HG02885 (cell line): Measurements from ENCODE around the gene TMEM229A.
A peak's percentile ranks its signal among the peaks of the same experiment; 100 is the strongest.
"Not testable (repeated sequence)": the region's sequence is repeated elsewhere in the genome, so short reads cannot be mapped to it uniquely, and the experiment has no call there.

ENCODE experiments used
- ATAC-seq: cut with Tn5 transposase; IDR thresholded peaks from one replicate; pipeline ENCODE4 v1.9.1; 2021; ENCODE audit warnings: mild to moderate bottlenecking; ENCODE audit not compliant: unreplicated experiment, poor library complexity

Gene TMEM229A

GRCh38 chr7:124033807-124034753 lies 1.2 kb upstream of the TMEM229A start:
- no peak for ATAC-seq

GRCh38 chr7:124033095-124033806 lies 384 bp upstream of the TMEM229A start:
- ATAC-seq: peak; percentile 9

- no peak for ATAC-seq
Measured at GRCh38 chr7:124031919-124032318, 948 bp downstream of the TMEM229A start.

GRCh38 chr7:124031406-124031805 lies 1.5 kb downstream of the TMEM229A start:
- no peak for ATAC-seq

GRCh38 chr7:124030964-124031363 lies 1.9 kb downstream of the TMEM229A start:
- no peak for ATAC-seq

- no peak for ATAC-seq
Measured at GRCh38 chr7:124029396-124030188, 3.3 kb downstream of the TMEM229A start.

GRCh38 chr7:124027236-124027635 lies 5.6 kb downstream of the TMEM229A start:
- no peak for ATAC-seq

GRCh38 chr7:124024329-124024728 lies 8.5 kb downstream of the TMEM229A start:
- not testable (repeated sequence) for ATAC-seq

GRCh38 chr7:124022551-124022950 lies 10.3 kb downstream of the TMEM229A start:
- no peak for ATAC-seq

- no peak for ATAC-seq
Measured at GRCh38 chr7:124020060-124020459, 12.8 kb downstream of the TMEM229A start.

- no peak for ATAC-seq
Measured at GRCh38 chr7:124013306-124013705, 19.6 kb downstream of the TMEM229A start.

GRCh38 chr7:124012864-124013263 lies 20.0 kb downstream of the TMEM229A start:
- no peak for ATAC-seq

GRCh38 chr7:124009321-124009720 lies 23.5 kb downstream of the TMEM229A start:
- no peak for ATAC-seq

GRCh38 chr7:124008296-124008695 lies 24.6 kb downstream of the TMEM229A start:
- ATAC-seq: not testable (repeated sequence)

- ATAC-seq: no peak
Measured at GRCh38 chr7:123999703-124000102, 33.2 kb downstream of the TMEM229A start.

- ATAC-seq: no peak
Measured at GRCh38 chr7:123998921-123999320, 33.9 kb downstream of the TMEM229A start.

- ATAC-seq: no peak
Measured at GRCh38 chr7:123996327-123996625, 36.6 kb downstream of the TMEM229A start.

GRCh38 chr7:123995617-123996326 lies 37.1 kb downstream of the TMEM229A start:
- no peak for ATAC-seq

- no peak for ATAC-seq
Measured at GRCh38 chr7:123994449-123994848, 38.4 kb downstream of the TMEM229A start.

GRCh38 chr7:123993996-123994395 lies 38.9 kb downstream of the TMEM229A start:
- no peak for ATAC-seq
